Ishikawa (cell line): ENCODE results near the gene CPT1B.

ENCODE experiments used
- CEBPB ChIP-seq: IDR thresholded peaks from 2 replicates; pipeline ENCODE4 v1.6.1; 2012
- CREB1 ChIP-seq: IDR thresholded peaks from 2 replicates; pipeline ENCODE4 v1.6.1; 2012; ENCODE audit warnings: low read depth
- EGR1 ChIP-seq: IDR thresholded peaks from 2 replicates; pipeline ENCODE4 v1.6.1; 2012
- EP300 ChIP-seq: IDR thresholded peaks from 2 replicates; pipeline ENCODE4 v1.6.1; 2012; ENCODE audit warnings: borderline replicate concordance
- FOXM1 ChIP-seq: IDR thresholded peaks from 2 replicates; pipeline ENCODE4 v1.6.1; 2012; ENCODE audit warnings: low read depth, borderline replicate concordance
- MAX ChIP-seq: IDR thresholded peaks from 2 replicates; pipeline ENCODE4 v1.6.1; 2012
- NFIC ChIP-seq: IDR thresholded peaks from 2 replicates; pipeline ENCODE4 v1.6.1; 2012
- RAD21 ChIP-seq: IDR thresholded peaks from 2 replicates; pipeline ENCODE4 v1.6.1; 2012; ENCODE audit warnings: low read depth
- REST ChIP-seq: IDR thresholded peaks from 2 replicates; pipeline ENCODE4 v1.6.1; 2012; ENCODE audit warnings: low read depth, mild to moderate bottlenecking
- TAF1 ChIP-seq: IDR thresholded peaks from 2 replicates; pipeline ENCODE4 v1.6.1; 2012; ENCODE audit warnings: low read depth, mild to moderate bottlenecking
- TCF12 ChIP-seq: IDR thresholded peaks from 2 replicates; pipeline ENCODE4 v1.6.1; 2012; ENCODE audit warnings: low read depth
- TEAD4 ChIP-seq: IDR thresholded peaks from 2 replicates; pipeline ENCODE4 v1.6.1; 2012
- USF1 ChIP-seq: IDR thresholded peaks from 2 replicates; pipeline ENCODE4 v1.6.1; 2012
- YY1 ChIP-seq: IDR thresholded peaks from 2 replicates; pipeline ENCODE4 v1.6.1; 2012; ENCODE audit warnings: low read depth
- ZBTB7A ChIP-seq: IDR thresholded peaks from 2 replicates; pipeline ENCODE4 v1.6.1; 2012; ENCODE audit warnings: low read depth

The CPT1B gene

GRCh38 chr22:50522806-50523438 is 55.3 kb downstream of the CPT1B start:
- TF ChIP-seq YY1 (no peak), EGR1 (no peak), RAD21 (no peak), REST (no peak), NFIC (no peak), EP300 (no peak), FOXM1 (no peak), CREB1 (no peak), TEAD4 (no peak), TCF12 (no peak), ZBTB7A (no peak), CEBPB (no peak), MAX (no peak), TAF1 (no peak), USF1 (no peak)

GRCh38 chr22:50522208-50522805 is 55.9 kb downstream of the CPT1B start:
- no peak for TF ChIP-seq MAX
- no peak for TF ChIP-seq FOXM1
- TF ChIP-seq YY1: no peak
- TF ChIP-seq CREB1: no peak
- TF ChIP-seq EGR1: no peak

- TF ChIP-seq CEBPB (no peak), MAX (no peak), CREB1 (no peak), EP300 (no peak), TEAD4 (no peak), TCF12 (no peak), EGR1 (no peak), YY1 (no peak), NFIC (no peak), REST (no peak), FOXM1 (no peak), TAF1 (no peak), RAD21 (no peak)
Observed at GRCh38 chr22:50521710-50522109, 56.5 kb downstream of the CPT1B start.

- TF ChIP-seq TAF1 (no peak), FOXM1 (no peak), EP300 (no peak), ZBTB7A (no peak), TCF12 (no peak), RAD21 (no peak), MAX (no peak), EGR1 (no peak), YY1 (no peak), REST (no peak)
Observed at GRCh38 chr22:50520826-50521453, 57.3 kb downstream of the CPT1B start.
